DMS53 (cell line): ENCODE measurements around the gene SH3RF3.
A peak's percentile ranks its signal among the peaks of the same experiment; 100 is the strongest.

Experiments
- DNase-seq: peaks from one replicate; lab custom pipeline; 2025; lab: John Stamatoyannopoulos, UW

Gene SH3RF3

GRCh38 chr2:109260886-109261700, 132.1 kb downstream of the SH3RF3 start:
- DNase-seq = peak; percentile 98

GRCh38 chr2:109261906-109262631, 133.1 kb downstream of the SH3RF3 start:
- no peak for DNase-seq

GRCh38 chr2:109264595-109265328, 135.8 kb downstream of the SH3RF3 start:
- DNase-seq = no peak

DNA sequence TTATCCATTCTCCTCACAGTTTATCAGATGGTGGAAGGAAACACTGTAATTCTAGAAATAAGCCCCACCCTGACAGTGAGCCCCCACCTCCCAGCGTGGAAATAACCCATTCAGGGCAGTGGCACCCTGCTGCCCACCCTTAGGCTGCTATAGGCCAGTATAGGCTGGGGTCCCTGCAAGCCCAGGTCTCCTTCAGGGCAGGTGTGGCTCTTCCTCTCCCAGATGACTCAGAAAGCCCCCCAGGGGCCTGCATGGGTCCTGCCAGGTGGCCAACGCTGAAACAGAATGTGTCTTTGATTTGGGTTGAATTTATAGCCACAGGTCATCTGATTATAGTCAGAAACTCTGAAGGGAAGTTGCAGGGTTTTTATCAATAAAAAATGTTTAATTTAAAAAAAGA, 136.4 kb downstream of the SH3RF3 start:
- DNase-seq = no peak

GRCh38 chr2:109265953-109266352, 136.9 kb downstream of the SH3RF3 start:
- no peak for DNase-seq

DNA sequence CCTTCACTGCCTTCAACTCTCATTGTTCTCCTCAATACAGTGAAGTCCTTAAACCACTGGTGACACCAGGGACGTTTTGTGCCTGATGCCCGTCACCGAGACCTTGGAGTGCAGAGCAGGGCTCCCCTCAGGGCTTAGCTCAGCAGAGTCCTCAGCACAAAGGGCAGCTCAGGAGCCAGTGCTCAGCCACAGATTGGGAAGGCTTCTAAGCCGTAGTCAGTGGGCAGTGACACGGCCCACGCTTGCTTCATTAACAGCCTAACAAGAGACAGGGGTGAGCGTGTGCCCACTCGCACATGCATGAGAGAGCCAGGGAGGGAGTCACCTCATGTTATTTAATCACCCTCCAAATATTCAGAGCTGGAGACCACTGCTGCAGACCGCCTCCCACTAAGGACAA, 137.5 kb downstream of the SH3RF3 start:
- no peak for DNase-seq

- DNase-seq = no peak
Observed at GRCh38 chr2:109266998-109267854, 138.2 kb downstream of the SH3RF3 start.

DNA sequence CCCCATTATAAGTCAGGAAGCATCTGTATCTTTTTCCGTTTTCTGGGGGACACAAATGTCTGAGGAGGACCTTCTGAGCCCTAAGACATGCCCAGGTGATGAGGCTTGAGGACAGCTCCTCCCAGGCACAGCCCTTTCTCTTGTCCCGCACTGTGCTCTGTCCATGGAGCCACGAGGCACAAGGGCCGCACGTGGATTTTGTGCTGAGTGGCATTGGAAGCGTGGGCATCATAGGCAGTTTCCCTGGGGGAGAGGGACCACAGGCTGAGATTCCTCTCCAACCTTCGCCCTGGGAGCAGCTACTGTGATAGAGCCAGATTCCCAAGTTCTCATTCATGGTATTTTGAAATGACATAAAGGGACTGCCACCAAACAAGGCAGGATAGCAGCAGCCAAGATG, 139.9 kb downstream of the SH3RF3 start:
- DNase-seq = no peak

DNA sequence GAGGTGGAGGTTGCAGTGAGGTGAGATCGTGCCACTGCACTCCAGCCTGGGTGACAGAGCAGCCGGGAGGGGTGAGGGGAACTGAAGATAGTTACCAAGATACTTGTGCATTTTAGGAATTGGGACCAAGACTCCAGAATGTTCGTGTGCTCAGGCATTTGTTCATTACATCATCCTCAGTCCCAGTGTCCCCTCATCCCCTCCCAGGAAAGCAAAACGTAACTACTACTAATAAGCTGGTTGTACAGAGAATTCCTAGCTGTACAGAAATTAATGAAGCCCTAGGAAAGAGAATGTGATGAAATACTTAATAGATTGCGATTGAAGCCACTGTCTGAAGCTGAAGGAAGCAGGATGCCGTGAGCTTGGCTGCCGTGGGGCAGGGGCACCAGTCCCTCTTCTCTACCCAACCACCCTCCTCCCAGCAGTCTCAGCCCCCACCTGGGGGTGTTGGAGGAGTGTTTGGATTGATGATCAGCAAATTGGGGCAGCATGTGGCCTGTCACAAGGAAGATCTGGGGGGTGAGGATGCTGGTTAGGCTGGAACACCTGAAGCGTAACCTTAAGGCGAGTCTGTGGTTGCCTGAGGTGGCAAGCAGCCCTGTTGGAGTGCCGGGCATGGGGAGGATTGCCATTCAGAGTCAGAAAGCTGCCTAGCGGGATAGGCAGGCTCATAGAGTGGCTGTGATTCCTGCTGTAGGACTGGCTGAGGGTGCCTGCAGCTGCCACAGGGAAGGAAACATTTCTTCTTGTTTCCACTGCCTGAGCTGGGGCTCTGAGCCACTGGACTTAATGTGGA, 140.9 kb downstream of the SH3RF3 start:
- DNase-seq = peak; percentile 84

GRCh38 chr2:109270505-109271312, 141.7 kb downstream of the SH3RF3 start:
- peak; percentile 78 for DNase-seq

DNA sequence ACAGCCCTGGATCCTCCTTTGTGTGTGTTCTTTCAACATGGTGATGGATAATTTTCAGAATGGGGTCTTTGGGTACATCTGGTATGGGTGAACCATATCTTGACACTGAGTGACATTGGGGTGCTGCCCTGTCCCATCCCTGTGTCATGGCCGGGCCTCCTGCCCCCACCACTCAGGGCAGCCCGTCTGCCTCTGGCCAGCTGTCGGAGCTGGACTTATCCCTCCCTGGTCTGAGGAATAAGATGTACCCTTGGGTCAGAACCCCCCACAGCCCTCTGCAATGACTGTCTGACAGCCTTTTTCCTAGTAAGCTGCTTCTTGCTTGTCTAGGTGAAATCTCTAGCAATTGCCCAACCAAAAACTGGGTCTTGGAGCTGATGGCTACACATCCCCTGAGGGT, 142.9 kb downstream of the SH3RF3 start:
- no peak for DNase-seq

- no peak for DNase-seq
Observed at GRCh38 chr2:109272461-109272860, 143.5 kb downstream of the SH3RF3 start.

GRCh38 chr2:109275120-109276012, 146.4 kb downstream of the SH3RF3 start:
- peak; percentile 97 for DNase-seq

DNA sequence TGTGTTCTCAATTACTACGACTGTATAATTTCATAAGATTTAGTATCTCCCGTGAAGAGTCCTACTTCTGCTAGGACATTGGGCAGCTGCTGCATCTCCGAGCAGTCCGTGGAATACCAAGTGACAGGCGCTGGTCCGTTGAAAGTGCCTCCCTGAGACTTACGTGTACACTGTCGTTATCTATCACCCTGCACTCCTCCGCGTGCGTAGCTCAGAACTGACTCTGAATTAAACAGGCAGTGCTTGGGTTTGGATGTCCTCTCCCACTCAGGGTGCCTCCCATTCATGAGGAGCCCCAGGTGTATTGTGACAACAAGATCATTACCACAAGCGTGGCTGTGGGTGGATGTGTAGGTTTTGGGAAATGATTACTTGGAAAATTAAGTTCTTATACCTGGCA, 148.4 kb downstream of the SH3RF3 start:
- no peak for DNase-seq

DNA sequence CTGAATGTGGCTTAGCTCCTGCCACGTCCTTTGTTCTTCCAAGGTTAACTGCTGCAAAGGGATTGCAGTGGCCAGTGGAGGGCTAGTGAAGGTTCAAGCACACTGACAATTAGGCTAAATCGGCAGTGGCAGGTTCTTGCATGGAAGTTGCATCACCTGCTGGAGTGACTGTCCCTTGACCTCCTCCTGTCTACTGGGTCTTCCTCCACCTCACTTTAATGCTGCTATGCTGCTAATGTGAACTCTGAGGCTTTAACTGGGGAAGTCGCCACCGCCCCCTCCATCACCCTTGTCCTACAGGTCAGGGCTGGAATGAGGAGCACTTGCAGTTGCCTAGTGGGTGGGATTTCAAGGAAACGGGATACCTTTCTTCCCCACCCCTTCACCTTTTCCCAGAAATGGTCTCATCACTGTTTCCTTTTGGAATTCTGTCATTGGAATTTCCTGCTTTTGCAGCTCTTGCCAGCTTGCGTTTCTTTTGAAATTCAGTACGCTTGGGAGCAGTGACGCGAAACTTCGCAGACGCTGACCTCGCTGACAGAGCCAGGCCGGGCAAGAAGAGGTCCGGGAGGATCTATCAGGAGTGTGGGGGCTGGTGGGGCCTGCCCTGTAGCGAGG, 150.3 kb downstream of the SH3RF3 start:
- no peak for DNase-seq

DNA sequence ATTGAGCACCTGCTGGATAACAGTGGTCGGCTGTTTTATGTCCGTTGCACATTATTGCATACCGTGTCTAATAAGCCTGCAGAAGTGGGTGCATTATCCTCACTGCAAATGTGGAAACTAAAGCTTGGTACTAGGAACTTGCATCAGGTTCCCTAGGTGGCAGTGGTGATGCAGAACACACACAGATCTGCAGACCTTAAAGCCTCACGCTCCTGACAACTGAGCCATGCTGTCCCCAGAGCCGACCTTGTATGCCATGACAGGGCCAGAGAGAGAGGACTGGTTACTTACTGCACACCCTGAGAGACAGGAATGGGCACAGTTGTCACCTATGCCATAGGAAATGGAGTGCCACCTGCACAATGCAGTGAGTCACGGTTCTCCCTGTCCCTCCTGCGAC, 151.8 kb downstream of the SH3RF3 start:
- DNase-seq = peak; percentile 55

DNA sequence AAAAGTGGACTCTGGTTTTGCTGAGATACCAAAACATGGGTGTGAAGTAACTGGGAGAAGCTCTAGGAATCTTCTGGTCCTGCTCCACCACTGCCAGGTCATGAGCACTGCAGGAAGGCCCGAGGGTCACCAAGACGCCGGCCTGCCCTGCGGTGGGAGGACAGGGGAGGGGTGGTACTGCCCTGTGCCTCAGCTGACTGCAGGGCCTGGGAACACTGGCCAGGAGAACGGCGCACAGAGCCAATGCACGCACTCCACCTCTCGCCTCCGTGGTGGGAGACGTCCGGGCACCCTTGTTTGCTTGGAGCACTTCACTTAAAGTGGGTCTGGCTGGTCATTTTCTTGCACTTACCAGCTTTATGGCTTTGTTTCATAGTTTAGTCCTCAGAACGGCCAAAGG, 153.4 kb downstream of the SH3RF3 start:
- DNase-seq = no peak

GRCh38 chr2:109282865-109283264, 153.9 kb downstream of the SH3RF3 start:
- DNase-seq = no peak

- DNase-seq = peak; percentile 63
Observed at GRCh38 chr2:109284826-109285225, 155.8 kb downstream of the SH3RF3 start.
